T-helper 1 cell (primary cell): ENCODE measurements around the gene TRMT13.
"Not testable (repeated sequence)": the region's sequence is repeated elsewhere in the genome, so short reads cannot be mapped to it uniquely, and the experiment has no call there.

Experiments
- DNase-seq, 5 donors: peaks; one replicate each; pipeline ENCODE4 v3.0.0-alpha.2; 2012 to 2020

TRMT13 gene

GRCh38 chr1:100164702-100165101 is 31.7 kb downstream of the TRMT13 start:
- DNase-seq = no peak

- no peak for DNase-seq
Observed at GRCh38 chr1:100168051-100168450, 35.1 kb downstream of the TRMT13 start.

- DNase-seq = no peak
Observed at GRCh38 chr1:100177295-100178041, 44.5 kb downstream of the TRMT13 start.

GRCh38 chr1:100178091-100178490 is 45.1 kb downstream of the TRMT13 start, which contains the start of gene LRRC39:
Gene LRRC39, minus strand, starts transcription at chr1:100178256. Its CDS starts 9,740 bp downstream, at chr1:100168516.
- DNase-seq = no peak

- no peak for DNase-seq
Observed at GRCh38 chr1:100183370-100183769, 50.4 kb downstream of the TRMT13 start.

- DNase-seq = no peak
Observed at GRCh38 chr1:100184536-100184935, 51.6 kb downstream of the TRMT13 start.

- no peak for DNase-seq
Observed at GRCh38 chr1:100187912-100188311, 54.9 kb downstream of the TRMT13 start.

GRCh38 chr1:100188617-100189016 is 55.7 kb downstream of the TRMT13 start:
- DNase-seq = no peak

- DNase-seq = no peak
Observed at GRCh38 chr1:100198596-100198995, 65.6 kb downstream of the TRMT13 start.

GRCh38 chr1:100200060-100200459 is 67.1 kb downstream of the TRMT13 start:
- not testable (repeated sequence) for DNase-seq
